OCI-LY7 (cell line): ENCODE data around the gene RAB31. TPM values are rescaled to one million over a fixed set of nuclear protein-coding genes. Genes with fewer than 3 reads are reported as not detected.

Experiments
- BruUV-seq: library from RNA; stranded (reverse); fragments of 400-500 nt; replicated peaks from 2 replicates; lab custom pipeline; 2021; lab: Mats Ljungman, UMichigan
- CTCF ChIA-PET: fragments of 300-600 bp; sonication (Branson Sonifier 250); formaldehyde crosslinking; loops from one replicate; lab custom pipeline; 2022; ENCODE audit warnings: antibody characterized with exemption; ENCODE audit not compliant: unreplicated experiment; lab: Charles Lee
- POLR2A ChIA-PET: fragments of 300-600 bp; sonication (Branson Sonifier 250); formaldehyde crosslinking; loops from one replicate; lab custom pipeline; 2022; ENCODE audit warnings: antibody characterized with exemption; lab: Charles Lee
- DNase-seq: peaks from one replicate; pipeline ENCODE4 v3.0.0-alpha.2; 2015; ENCODE audit warnings: low spot score
- H2AFZ ChIP-seq: fragments of 200-600 bp; sonication (generic), shearing (Covaris generic); 2 replicates; pipeline ENCODE4 v1.6.1; 2014; ENCODE audit warnings: mild to moderate bottlenecking, antibody characterized with exemption, low read length, moderate library complexity
- H3K27ac ChIP-seq: fragments of 200-600 bp; sonication (generic); 2 replicates; pipeline ENCODE4 v1.5.1; 2014; ENCODE audit warnings: mixed run types, low read depth, mild to moderate bottlenecking, moderate library complexity, low read length, inconsistent platforms; ENCODE audit not compliant: poor library complexity, severe bottlenecking
- H3K36me3 ChIP-seq: fragments of 200-600 bp; sonication (generic); 2 replicates; pipeline ENCODE4 v1.6.1; 2014; ENCODE audit warnings: mild to moderate bottlenecking, antibody characterized with exemption, low read length, moderate library complexity, mixed read lengths; ENCODE audit not compliant: insufficient read depth
- H3K4me1 ChIP-seq: fragments of 200-600 bp; sonication (generic); 2 replicates; pipeline ENCODE4 v1.5.1; 2014; ENCODE audit warnings: mild to moderate bottlenecking, low read length; ENCODE audit not compliant: insufficient read depth, poor library complexity, severe bottlenecking
- H3K4me2 ChIP-seq: fragments of 200-600 bp; sonication (generic); 2 replicates; pipeline ENCODE4 v1.6.1; 2014; ENCODE audit warnings: mild to moderate bottlenecking, low read length
- H3K4me3 ChIP-seq: fragments of 200-600 bp; sonication (generic); 2 replicates; pipeline ENCODE4 v1.5.1; 2014; ENCODE audit warnings: mild to moderate bottlenecking, low read depth, low read length; ENCODE audit not compliant: poor library complexity, severe bottlenecking
- H3K79me2 ChIP-seq: fragments of 200-600 bp; sonication (generic); 2 replicates; pipeline ENCODE4 v1.6.1; 2016; ENCODE audit warnings: low read depth, mild to moderate bottlenecking, low read length, moderate library complexity, mixed read lengths; ENCODE audit not compliant: insufficient read depth
- H3K9me2 ChIP-seq: fragments of 200-600 bp; sonication (generic); 2 replicates; pipeline ENCODE4 v1.6.1; 2016; ENCODE audit warnings: mild to moderate bottlenecking, low read length, mixed read lengths; ENCODE audit not compliant: insufficient read depth
- H3K9me3 ChIP-seq: fragments of 200-600 bp; sonication (generic); 2 replicates; pipeline ENCODE4 v1.6.1; 2014; ENCODE audit warnings: mild to moderate bottlenecking, mixed run types, low read length, mixed read lengths
- H4K20me1 ChIP-seq: fragments of 200-600 bp; sonication (generic); 2 replicates; pipeline ENCODE4 v1.6.1; 2014; ENCODE audit warnings: mild to moderate bottlenecking, antibody characterized with exemption, low read length, moderate library complexity, mixed read lengths; ENCODE audit not compliant: insufficient read depth
- CTCF ChIP-seq: fragments of 200-600 bp; sonication (generic); conservative IDR thresholded peaks from 2 replicates; pipeline ENCODE4 v1.5.1; 2014; ENCODE audit warnings: mild to moderate bottlenecking, antibody characterized with exemption, low read length, moderate library complexity, mixed read lengths
- EZH2phosphoT487 ChIP-seq: fragments of 200-600 bp; sonication (generic); IDR thresholded peaks from 2 replicates; pipeline ENCODE4 v1.6.1; 2018; ENCODE audit warnings: low read depth, borderline replicate concordance, mild to moderate bottlenecking, mixed run types, antibody characterized with exemption, low read length, moderate library complexity, mixed read lengths
- intact Hi-C: fragments of 100-400 bp; cut with micrococcal nuclease; formaldehyde crosslinking; loops from one replicate; pipeline ENCODE4 v1.10.0; 2022; ENCODE audit not compliant: unreplicated experiment
- total RNA-seq, 2 experiments: library from RNA; depleted of rRNA in 1 of 2; stranded (reverse); fragments of >200 nt in 1 of 2; shearing (Covaris generic) in 1 of 2; gene quantifications; 2 replicates each; pipeline ENCODE4 v1.2.3, GENCODE V29; 2014 to 2022

Gene RAB31
- total RNA-seq, 2 experiments from 2014 or later = not detected

- no peaks in the 10 kb centered on the region for H4K20me1 ChIP-seq
- POLR2A ChIA-PET = no interaction called here
- H3K9me3 ChIP-seq = no peaks in the 10 kb centered on the region
- H3K79me2 ChIP-seq = no peaks in the 10 kb centered on the region
- no peaks in the 10 kb centered on the region for H3K4me1 ChIP-seq
- no peaks in the 10 kb centered on the region for H3K36me3 ChIP-seq
- DNase-seq = no peak
- H3K4me3 ChIP-seq = no peak overlapping the region
- intact Hi-C loops = no loop called here
- no peak for TF ChIP-seq EZH2phosphoT487
- TF ChIP-seq CTCF = no peak
- no peak overlapping the region for H2AFZ ChIP-seq
- no peak overlapping the region for H3K4me2 ChIP-seq
- CTCF ChIA-PET = no interaction called here
- no TSS peak for BruUV-seq
- H3K9me2 ChIP-seq = no peaks in the 10 kb centered on the region
- H3K27ac ChIP-seq = no peak overlapping the region
These were observed 137.2 kb downstream of the RAB31 start for GRCh38 chr18:9845256-9845655.

- Histone ChIP-seq H3K27ac (no peak overlapping the region), H3K79me2 (no peaks in the 10 kb centered on the region), H2AFZ (no peak overlapping the region), H3K4me1 (no peaks in the 10 kb centered on the region), H3K36me3 (no peaks in the 10 kb centered on the region), H4K20me1 (no peaks in the 10 kb centered on the region), H3K9me3 (no peaks in the 10 kb centered on the region), H3K4me3 (no peak overlapping the region), H3K4me2 (no peak overlapping the region), H3K9me2 (no peaks in the 10 kb centered on the region)
- intact Hi-C loops = no loop called here
- POLR2A ChIA-PET = no interaction called here
- DNase-seq = no peak
- no peak for TF ChIP-seq EZH2phosphoT487
- TF ChIP-seq CTCF = no peak
- CTCF ChIA-PET = no interaction called here
- no TSS peak for BruUV-seq
These were observed 138.2 kb downstream of the RAB31 start for GRCh38 chr18:9846162-9846925.

GRCh38 chr18:9848170-9848879, 140.2 kb downstream of the RAB31 start:
- Histone ChIP-seq H3K79me2 (no peaks in the 10 kb centered on the region), H3K36me3 (no peaks in the 10 kb centered on the region), H4K20me1 (no peaks in the 10 kb centered on the region), H3K27ac (no peak overlapping the region), H3K4me3 (no peak overlapping the region), H3K9me3 (no peaks in the 10 kb centered on the region), H3K4me2 (no peak overlapping the region), H3K4me1 (no peaks in the 10 kb centered on the region), H3K9me2 (no peaks in the 10 kb centered on the region), H2AFZ (no peak overlapping the region)
- TF ChIP-seq EZH2phosphoT487 (no peak), CTCF (no peak)
- no peak for DNase-seq
- ChIA-PET CTCF (no interaction called here), POLR2A (interaction anchor here (0.6 kb wide), 1 partner anchor 20 kb away, joined by 3 read pairs; no protein-coding TSS in a partner anchor)
- intact Hi-C loops = no loop called here
- BruUV-seq = no TSS peak
